Measurements from ENCODE around the gene TAPBPL. TPM values are rescaled to one million over a fixed set of nuclear protein-coding genes. Genes with fewer than 3 reads are reported as not detected.

The TAPBPL gene
- total RNA-seq, 2 experiments from 2014 or later: 23.7 to 26.6 TPM

GRCh38 chr12:6450091-6450868, 1.6 kb upstream of the TAPBPL start:
- Mint-ChIP-seq H3K27me3 (no peaks in the 10 kb centered on the region), H3K36me3 (peaks cover 93% of the 10 kb centered on the region), H3K27ac (peak overlapping the region; percentile 99), H3K9me3 (peaks cover 2% of the 10 kb centered on the region), H3K4me1 (peaks cover 61% of the 10 kb centered on the region), H3K4me3 (peak overlapping the region; percentile 96)
- no peak for DNase-seq

- Mint-ChIP-seq H3K36me3 (peaks cover 89% of the 10 kb centered on the region), H3K9me3 (peaks cover 2% of the 10 kb centered on the region)
- no peak for DNase-seq
Observed at GRCh38 chr12:6450869-6451347, 934 bp upstream of the TAPBPL start.

GRCh38 chr12:6452245-6452943, 552 bp downstream of the TAPBPL start:
- H3K4me3 Mint-ChIP-seq: peak overlapping the region; percentile 96
- H3K4me1 Mint-ChIP-seq: peaks cover 72% of the 10 kb centered on the region
- H3K27ac Mint-ChIP-seq: peak overlapping the region; percentile 99
- DNase-seq: no peak
- peaks cover 89% of the 10 kb centered on the region for H3K36me3 Mint-ChIP-seq
- H3K27me3 Mint-ChIP-seq: no peaks in the 10 kb centered on the region
- peaks cover 2% of the 10 kb centered on the region for H3K9me3 Mint-ChIP-seq

More at GRCh38 chr12:6450869-6451347, 934 bp upstream of the TAPBPL start:
- Mint-ChIP-seq H3K27me3 (no peaks in the 10 kb centered on the region), H3K27ac (peak overlapping the region; percentile 99), H3K4me1 (peaks cover 64% of the 10 kb centered on the region), H3K4me3 (peak overlapping the region; percentile 96)

- Mint-ChIP-seq H3K4me3 (peak overlapping the region; percentile 96), H3K27ac (peak overlapping the region; percentile 99), H3K9me3 (peaks cover 2% of the 10 kb centered on the region), H3K27me3 (no peaks in the 10 kb centered on the region), H3K36me3 (peaks cover 89% of the 10 kb centered on the region), H3K4me1 (peaks cover 67% of the 10 kb centered on the region)
- no peak for DNase-seq
Observed at GRCh38 chr12:6452944-6453630, 1.2 kb downstream of the TAPBPL start.

GRCh38 chr12:6457220-6457945, 5.5 kb downstream of the TAPBPL start:
- peaks cover 95% of the 10 kb centered on the region for H3K36me3 Mint-ChIP-seq
- peak overlapping the region; percentile 11 for H3K4me3 Mint-ChIP-seq
- peaks cover 75% of the 10 kb centered on the region for H3K4me1 Mint-ChIP-seq
- no peaks in the 10 kb centered on the region for H3K9me3 Mint-ChIP-seq
- peak overlapping the region; percentile 99 for H3K27ac Mint-ChIP-seq
- DNase-seq: no peak
- H3K27me3 Mint-ChIP-seq: no peaks in the 10 kb centered on the region

- Mint-ChIP-seq H3K9me3 (no peaks in the 10 kb centered on the region), H3K27ac (peak overlapping the region; percentile 85), H3K4me3 (peak overlapping the region; percentile 53), H3K27me3 (no peaks in the 10 kb centered on the region), H3K4me1 (peaks cover 82% of the 10 kb centered on the region), H3K36me3 (peaks cover 95% of the 10 kb centered on the region)
- DNase-seq: no peak
Observed at GRCh38 chr12:6458281-6459003, 6.6 kb downstream of the TAPBPL start.

GRCh38 chr12:6459004-6459337, 7.1 kb downstream of the TAPBPL start:
- Mint-ChIP-seq H3K36me3 (peaks cover 93% of the 10 kb centered on the region), H3K9me3 (no peaks in the 10 kb centered on the region), H3K4me1 (peaks cover 83% of the 10 kb centered on the region), H3K27ac (peak overlapping the region; percentile 85), H3K4me3 (peak overlapping the region; percentile 53), H3K27me3 (no peaks in the 10 kb centered on the region)
- DNase-seq: no peak

GRCh38 chr12:6460751-6461371, 9.0 kb downstream of the TAPBPL start:
- no peaks in the 10 kb centered on the region for H3K9me3 Mint-ChIP-seq
- DNase-seq: peak; percentile 52
- H3K36me3 Mint-ChIP-seq: peaks cover 95% of the 10 kb centered on the region
- peaks cover 83% of the 10 kb centered on the region for H3K4me1 Mint-ChIP-seq
- peak overlapping the region; percentile 93 for H3K27ac Mint-ChIP-seq
- H3K4me3 Mint-ChIP-seq: peak overlapping the region; percentile 84
- H3K27me3 Mint-ChIP-seq: no peaks in the 10 kb centered on the region

- peak overlapping the region; percentile 84 for H3K4me3 Mint-ChIP-seq
- peaks cover 84% of the 10 kb centered on the region for H3K4me1 Mint-ChIP-seq
- no peaks in the 10 kb centered on the region for H3K9me3 Mint-ChIP-seq
- peak overlapping the region; percentile 93 for H3K27ac Mint-ChIP-seq
- DNase-seq: peak; percentile 87
- no peaks in the 10 kb centered on the region for H3K27me3 Mint-ChIP-seq
- H3K36me3 Mint-ChIP-seq: peaks cover 95% of the 10 kb centered on the region
Observed at GRCh38 chr12:6461401-6462233, 9.8 kb downstream of the TAPBPL start.

GRCh38 chr12:6462234-6462995, 10.6 kb downstream of the TAPBPL start:
- Mint-ChIP-seq H3K9me3 (peaks cover 5% of the 10 kb centered on the region), H3K27ac (peak overlapping the region; percentile 93), H3K4me3 (peak overlapping the region; percentile 84), H3K27me3 (no peaks in the 10 kb centered on the region), H3K4me1 (peaks cover 84% of the 10 kb centered on the region), H3K36me3 (peaks cover 95% of the 10 kb centered on the region)
- peak; percentile 63 for DNase-seq

- Mint-ChIP-seq H3K27me3 (no peaks in the 10 kb centered on the region), H3K36me3 (peaks cover 95% of the 10 kb centered on the region), H3K4me1 (peaks cover 88% of the 10 kb centered on the region), H3K4me3 (peak overlapping the region; percentile 84), H3K9me3 (peaks cover 5% of the 10 kb centered on the region), H3K27ac (peak overlapping the region; percentile 93)
- peak; percentile 30 for DNase-seq
Observed at GRCh38 chr12:6463216-6463615, 11.4 kb downstream of the TAPBPL start.

GRCh38 chr12:6463858-6464257, 12.0 kb downstream of the TAPBPL start:
- Mint-ChIP-seq H3K27me3 (no peaks in the 10 kb centered on the region), H3K9me3 (peaks cover 5% of the 10 kb centered on the region), H3K27ac (peak overlapping the region; percentile 93), H3K4me3 (peak overlapping the region; percentile 84), H3K4me1 (peaks cover 87% of the 10 kb centered on the region), H3K36me3 (peaks cover 95% of the 10 kb centered on the region)
- DNase-seq: no peak
